VCaP (cell line): ENCODE data around the gene DNER.
"Not testable (repeated sequence)": the region's sequence is repeated elsewhere in the genome, so short reads cannot be mapped to it uniquely, and the experiment has no call there.

Source experiments
- H3K27ac ChIP-seq: fragments of 450-650 bp; 2 replicates; pipeline ENCODE4 v1.5.1; 2017
- CTCF ChIP-seq: fragments of 450-650 bp; conservative IDR thresholded peaks from 2 replicates; pipeline ENCODE4 v1.5.1; 2017; ENCODE audit warnings: mild to moderate bottlenecking, moderate library complexity

DNER gene

GRCh38 chr2:229633556-229633955, 80.8 kb downstream of the DNER start:
- H3K27ac ChIP-seq = no peak overlapping the region
- no peak for TF ChIP-seq CTCF

- no peak overlapping the region for H3K27ac ChIP-seq
- TF ChIP-seq CTCF = no peak
Observed at GRCh38 chr2:229629039-229629438, 85.3 kb downstream of the DNER start.

DNA sequence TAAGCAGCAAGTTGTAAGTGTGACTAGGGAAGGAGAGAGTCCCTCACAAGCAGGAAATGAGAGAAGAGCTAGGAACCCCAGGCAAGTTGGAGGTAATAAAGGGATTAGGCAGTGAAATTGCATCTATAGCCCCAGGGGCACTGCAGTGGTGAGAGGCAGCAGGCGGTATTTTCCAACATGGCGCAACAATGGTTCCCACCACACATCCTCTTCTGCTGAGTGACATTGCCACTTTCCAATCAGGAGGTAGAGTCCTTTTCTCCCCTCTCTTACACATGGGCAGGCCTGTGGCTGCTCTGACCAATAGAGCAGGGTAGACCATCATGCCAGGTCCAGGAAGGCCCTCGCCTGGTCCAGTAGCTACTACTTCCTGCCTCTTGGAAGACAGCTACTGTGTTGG, 86.6 kb downstream of the DNER start:
- TF ChIP-seq CTCF = no peak
- no peak overlapping the region for H3K27ac ChIP-seq

GRCh38 chr2:229622495-229623355, 91.6 kb downstream of the DNER start:
- H3K27ac ChIP-seq = no peak overlapping the region
- TF ChIP-seq CTCF = no peak

DNA sequence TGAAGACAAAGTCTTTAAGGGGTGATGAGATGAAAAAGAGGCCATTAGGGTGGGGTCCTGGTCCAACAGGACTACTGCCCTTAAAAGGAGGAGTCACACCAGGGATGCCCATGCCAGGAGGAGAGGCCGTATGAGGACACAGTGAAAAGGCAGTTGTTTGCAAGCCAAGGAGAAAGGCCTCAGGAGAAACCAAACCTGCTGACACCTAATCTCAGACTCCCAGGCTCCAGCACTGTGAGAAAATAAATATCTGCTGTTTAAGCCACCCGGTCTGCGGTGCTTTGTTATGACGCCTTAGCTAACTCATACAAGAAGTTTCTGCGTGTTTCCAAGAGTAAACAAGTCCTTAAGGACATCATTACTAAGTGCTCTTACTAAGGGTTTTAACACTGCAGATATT, 93.6 kb downstream of the DNER start:
- TF ChIP-seq CTCF = no peak

GRCh38 chr2:229620289-229620688, 94.1 kb downstream of the DNER start:
- no peak overlapping the region for H3K27ac ChIP-seq
- no peak for TF ChIP-seq CTCF

More for the DNA sequence above, 93.6 kb downstream of the DNER start:
- H3K27ac ChIP-seq = no peak overlapping the region

DNA sequence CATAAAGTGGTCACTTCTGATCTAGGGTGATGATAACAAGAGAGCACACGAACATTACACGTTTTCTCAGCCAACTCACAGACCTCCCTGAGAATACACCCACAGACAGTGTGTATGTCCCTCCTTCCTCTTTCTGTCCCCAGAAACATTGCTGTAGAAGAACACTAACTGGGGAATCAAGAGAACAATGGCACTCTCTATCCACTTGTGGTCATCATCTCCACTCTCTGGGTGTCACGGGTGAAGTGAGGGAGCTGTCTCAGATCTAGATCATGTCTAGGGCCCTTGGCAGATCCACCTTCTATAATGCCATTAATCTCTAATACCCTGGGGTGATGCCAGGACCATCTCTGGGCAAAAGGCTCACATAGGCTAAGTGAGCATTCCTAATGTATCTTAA, 97.9 kb downstream of the DNER start:
- no peak overlapping the region for H3K27ac ChIP-seq
- no peak for TF ChIP-seq CTCF

DNA sequence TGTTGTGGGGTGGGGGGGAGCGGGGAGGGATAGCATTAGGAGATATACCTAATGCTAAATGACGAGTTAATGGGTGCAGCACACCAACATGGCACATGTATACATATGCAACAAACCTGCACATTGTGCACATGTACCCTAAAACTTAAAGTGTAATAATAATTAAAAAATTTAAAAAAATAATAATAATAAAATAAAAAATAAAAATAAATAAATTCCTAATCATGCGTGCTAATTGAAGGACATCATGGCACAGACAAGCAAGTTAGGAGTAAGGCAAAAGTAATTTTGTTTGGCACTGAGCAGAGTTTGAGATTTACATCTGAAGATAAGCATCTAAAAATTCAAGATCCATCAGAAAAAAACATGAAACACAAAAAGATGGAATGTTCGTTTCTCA, 100.3 kb downstream of the DNER start:
- H3K27ac ChIP-seq = not testable (repeated sequence)
